Gastrocnemius medialis (tissue), 4 donors: ENCODE measurements around the gene IRF7. TPM values are rescaled to one million over a fixed set of nuclear protein-coding genes. Genes with fewer than 3 reads are reported as not detected.

Experiments used
- ATAC-seq, 2 donors: fragments of 150-250 bp; one replicate each; pipeline ENCODE4 v1.9.1; 2016
- DNase-seq, 2 donors: peaks; one replicate each; pipeline ENCODE4 v3.0.0-alpha.2; 2019
- H3K27ac ChIP-seq, 4 donors: fragments of 200-600 bp; sonication (generic); 1 replicate in 1 of 4; 2 replicates in 3 of 4; pipeline ENCODE4 v1.5.1; 2016 to 2018; ENCODE audit warnings: mild to moderate bottlenecking in 2 of 4, moderate library complexity in 1 of 4
- H3K27me3 ChIP-seq, 3 donors: fragments of 200-600 bp; sonication (generic) in 2 of 3; 1 replicate in 1 of 3; 2 replicates in 2 of 3; pipeline versions ENCODE4 v1.5.1 to v1.6.0; 2016 to 2019; ENCODE audit warnings: mild to moderate bottlenecking in 1 of 3, moderate library complexity in 1 of 3
- H3K36me3 ChIP-seq, 2 donors: fragments of 200-600 bp; sonication (generic) in 1 of 2; one replicate each; pipeline ENCODE4 v1.5.1; 2017 to 2018
- H3K4me1 ChIP-seq, 2 donors: fragments of 200-600 bp; sonication (generic) in 1 of 2; one replicate each; pipeline ENCODE4 v1.5.1; 2016 to 2017; ENCODE audit warnings: mild to moderate bottlenecking in 2 of 2
- H3K4me3 ChIP-seq, 4 donors: fragments of 200-600 bp; sonication (generic) in 3 of 4; 1 replicate in 1 of 4; 2 replicates in 3 of 4; pipeline ENCODE4 v1.5.1; 2016 to 2019; ENCODE audit warnings: mild to moderate bottlenecking in 2 of 4
- H3K9me3 ChIP-seq, 3 donors: fragments of 200-600 bp; sonication (generic) in 2 of 3; 1 replicate in 1 of 3; 2 replicates in 2 of 3; pipeline ENCODE4 v1.5.1; 2016 to 2019
- CTCF ChIP-seq, 5 experiments: fragments of 450-650 bp in 3 of 5; fragments of 200-600 bp in 2 of 5; sonication (generic) in 2 of 5; IDR thresholded peaks in 4 of 5; conservative IDR thresholded peaks in 1 of 5; 1 replicate in 4 of 5; 2 replicates in 1 of 5; pipeline ENCODE4 v1.5.1; 2016 to 2019; ENCODE audit warnings: antibody characterized with exemption in 5 of 5, mild to moderate bottlenecking in 3 of 5, moderate library complexity in 3 of 5
- POLR2A ChIP-seq, 2 donors: fragments of 450-650 bp; IDR thresholded peaks; one replicate each; pipeline ENCODE4 v1.6.1; 2017; ENCODE audit warnings: antibody characterized with exemption in 2 of 2, mild to moderate bottlenecking in 2 of 2, moderate library complexity in 2 of 2
- in situ Hi-C, 4 donors: fragments of 200-750 bp; cut with MboI; loops; one replicate each; pipeline versions ENCODE4 v1.15.0 to v1.8.0; 2017; ENCODE audit warnings: low sequenced_read_pairs in 4 of 4
- intact Hi-C: fragments of 100-400 bp; cut with DNase I; formaldehyde crosslinking; loops from one replicate; pipeline ENCODE4 v1.15.1; 2023; ENCODE audit warnings: low total_unique reads
- total RNA-seq, 4 donors: library from RNA; depleted of rRNA; stranded (reverse); fragments of >200 nt; gene quantifications; one replicate each; pipeline versions ENCODE4 v1.1.0 to v1.2.3, GENCODE V29; 2016

Gene IRF7
- total RNA-seq, 4 donors from 2014 or later, result 15.5 to 37.1 (median 26.3) TPM

GRCh38 chr11:623349-623869 is 7.7 kb upstream of the IRF7 start:
- H3K27ac ChIP-seq, result no peak overlapping the region
- no peak overlapping the region for H3K4me3 ChIP-seq
- H3K4me1 ChIP-seq, result peaks cover 0 to 15% of the 10 kb centered on the region in 2 donors
- no peak for DNase-seq
- H3K27me3 ChIP-seq, result peaks cover 0 to 7% (median 4%) of the 10 kb centered on the region in 3 donors
- no peaks in the 10 kb centered on the region for H3K36me3 ChIP-seq
- in situ Hi-C loops, result no loop called here
- no peaks in the 10 kb centered on the region for H3K9me3 ChIP-seq
- TF ChIP-seq CTCF (IDR thresholded peaks at IDR 0.05 in 4 of 5, conservative IDR thresholded peaks at IDR 0.05 in 1 of 5), result no peak
- no peak for TF ChIP-seq POLR2A (IDR thresholded peaks at IDR 0.05)
- intact Hi-C loops, result no loop called here
- no peak for ATAC-seq

- TF ChIP-seq POLR2A (IDR thresholded peaks at IDR 0.05), result no peak
- TF ChIP-seq CTCF (IDR thresholded peaks at IDR 0.05 in 4 of 5, conservative IDR thresholded peaks at IDR 0.05 in 1 of 5), result no peak
- H3K4me3 ChIP-seq, result no peak overlapping the region
- ATAC-seq (no peak), DNase-seq (no peak)
- H3K36me3 ChIP-seq, result no peaks in the 10 kb centered on the region
- intact Hi-C loops (no loop called here), in situ Hi-C loops (no loop called here)
- H3K27me3 ChIP-seq, result peaks cover 0 to 7% (median 4%) of the 10 kb centered on the region in 3 donors
- H3K9me3 ChIP-seq, result no peaks in the 10 kb centered on the region
- peaks cover 0 to 10% of the 10 kb centered on the region in 2 donors for H3K4me1 ChIP-seq
- H3K27ac ChIP-seq, result no peak overlapping the region
Measured at GRCh38 chr11:621838-622237, 6.1 kb upstream of the IRF7 start.

GRCh38 chr11:620935-621814 is 5.4 kb upstream of the IRF7 start:
- Histone ChIP-seq H3K36me3 (no peaks in the 10 kb centered on the region), H3K4me1 (peaks cover 4 to 6% of the 10 kb centered on the region in 2 donors), H3K27ac (no peak overlapping the region), H3K4me3 (no peak overlapping the region), H3K27me3 (peaks cover 0 to 4% (median 4%) of the 10 kb centered on the region in 3 donors), H3K9me3 (no peaks in the 10 kb centered on the region)
- in situ Hi-C loops (no loop called here), intact Hi-C loops (no loop called here)
- DNase-seq, result no peak
- ATAC-seq, result no peak
- TF ChIP-seq CTCF (IDR thresholded peaks at IDR 0.05 in 4 of 5, conservative IDR thresholded peaks at IDR 0.05 in 1 of 5), result no peak
- TF ChIP-seq POLR2A (IDR thresholded peaks at IDR 0.05), result no peak

- no peaks in the 10 kb centered on the region for H3K36me3 ChIP-seq
- DNase-seq, result no peak
Measured at GRCh38 chr11:620201-620600, 4.5 kb upstream of the IRF7 start.

More at GRCh38 chr11:620201-620600, 4.5 kb upstream of the IRF7 start:
- in situ Hi-C loops (no loop called here), intact Hi-C loops (no loop called here)
- peaks cover 0 to 4% (median 0%) of the 10 kb centered on the region in 3 donors for H3K27me3 ChIP-seq
- no peak for ATAC-seq
- no peak for TF ChIP-seq CTCF (IDR thresholded peaks at IDR 0.05 in 4 of 5, conservative IDR thresholded peaks at IDR 0.05 in 1 of 5)
- TF ChIP-seq POLR2A (IDR thresholded peaks at IDR 0.05), result no peak
- no peak overlapping the region for H3K4me3 ChIP-seq
- H3K4me1 ChIP-seq, result peaks cover 6 to 8% of the 10 kb centered on the region in 2 donors
- no peaks in the 10 kb centered on the region for H3K9me3 ChIP-seq
- H3K27ac ChIP-seq, result no peak overlapping the region
